ENCODE measurements around the gene TMEM108.

GRCh38 chr3:133137042-133137996, 99.1 kb downstream of the TMEM108 start:
- TF ChIP-seq CTCF (IDR thresholded peaks at IDR 0.05; ENCODE audit: low read depth, low read length) (no peak), POLR2A (IDR thresholded peaks at IDR 0.05; ENCODE audit: extremely low read depth, insufficient read length) (no peak)

Measured in NB4 (cell line).